ENCODE data around the gene GCGR. TPM values are rescaled to one million over a fixed set of nuclear protein-coding genes. Genes with fewer than 3 reads are reported as not detected.

The GCGR gene
- polyA plus RNA-seq, 1 donor from 2014 or later, result not detected

DNA sequence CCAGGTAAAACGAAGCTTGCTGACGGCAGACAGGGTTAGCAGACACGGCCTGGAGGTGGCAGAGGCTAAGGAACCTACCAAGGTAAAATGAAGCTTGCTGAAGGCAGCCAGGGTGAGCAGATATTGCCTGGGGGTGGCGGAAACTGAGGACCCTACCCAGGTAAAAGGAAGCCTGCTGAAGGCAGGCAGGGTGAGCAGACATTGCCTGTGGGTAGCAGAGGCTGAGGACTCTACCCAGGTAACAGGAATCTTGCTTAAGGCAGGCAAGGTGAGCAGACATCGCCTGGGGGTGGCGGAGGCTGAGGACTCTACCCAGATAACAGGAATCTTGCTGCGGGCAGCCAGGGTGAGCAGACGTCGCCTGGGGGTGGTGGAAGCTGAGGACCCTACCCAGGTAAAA lies 2.6 kb upstream of the GCGR start:
- H3K4me2 ChIP-seq (ENCODE audit: low read length), result no peak overlapping the region
- H3K9me3 ChIP-seq (ENCODE audit: low read length), result peaks cover 6% of the 10 kb centered on the region
- no peak overlapping the region for H3K9ac ChIP-seq (ENCODE audit: low read length)
- H2AFZ ChIP-seq (ENCODE audit: low read depth, low read length), result no peak overlapping the region
- no peaks in the 10 kb centered on the region for H3K9me2 ChIP-seq (ENCODE audit: insufficient read depth, low read length)
- H3K4me3 ChIP-seq (ENCODE audit: low read length), result no peak overlapping the region
- no peaks in the 10 kb centered on the region for H3K36me3 ChIP-seq (ENCODE audit: insufficient read depth, low read length)
- TF ChIP-seq MXI1 (conservative IDR thresholded peaks at IDR 0.05; ENCODE audit: poor library complexity, severe bottlenecking) (no peak), EP300 (conservative IDR thresholded peaks at IDR 0.05; ENCODE audit: poor library complexity, severe bottlenecking) (no peak), SMC3 (conservative IDR thresholded peaks at IDR 0.05; ENCODE audit: poor library complexity) (no peak), RAD21 (conservative IDR thresholded peaks at IDR 0.05) (no peak), POLR2AphosphoS5 (IDR thresholded peaks at IDR 0.05) (no peak), TAF1 (IDR thresholded peaks at IDR 0.05; ENCODE audit: low read depth) (no peak), EZH2 (IDR thresholded peaks at IDR 0.05; ENCODE audit: borderline replicate concordance, insufficient read depth, low read length, poor library complexity, severe bottlenecking) (no peak)
- TF ChIP-seq, protein P1, sequence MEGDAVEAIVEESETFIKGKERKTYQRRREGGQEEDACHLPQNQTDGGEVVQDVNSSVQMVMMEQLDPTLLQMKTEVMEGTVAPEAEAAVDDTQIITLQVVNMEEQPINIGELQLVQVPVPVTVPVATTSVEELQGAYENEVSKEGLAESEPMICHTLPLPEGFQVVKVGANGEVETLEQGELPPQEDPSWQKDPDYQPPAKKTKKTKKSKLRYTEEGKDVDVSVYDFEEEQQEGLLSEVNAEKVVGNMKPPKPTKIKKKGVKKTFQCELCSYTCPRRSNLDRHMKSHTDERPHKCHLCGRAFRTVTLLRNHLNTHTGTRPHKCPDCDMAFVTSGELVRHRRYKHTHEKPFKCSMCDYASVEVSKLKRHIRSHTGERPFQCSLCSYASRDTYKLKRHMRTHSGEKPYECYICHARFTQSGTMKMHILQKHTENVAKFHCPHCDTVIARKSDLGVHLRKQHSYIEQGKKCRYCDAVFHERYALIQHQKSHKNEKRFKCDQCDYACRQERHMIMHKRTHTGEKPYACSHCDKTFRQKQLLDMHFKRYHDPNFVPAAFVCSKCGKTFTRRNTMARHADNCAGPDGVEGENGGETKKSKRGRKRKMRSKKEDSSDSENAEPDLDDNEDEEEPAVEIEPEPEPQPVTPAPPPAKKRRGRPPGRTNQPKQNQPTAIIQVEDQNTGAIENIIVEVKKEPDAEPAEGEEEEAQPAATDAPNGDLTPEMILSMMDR (IDR thresholded peaks at IDR 0.05; ENCODE audit: poor library complexity, severe bottlenecking), result no peak
- TF ChIP-seq, protein P2, sequence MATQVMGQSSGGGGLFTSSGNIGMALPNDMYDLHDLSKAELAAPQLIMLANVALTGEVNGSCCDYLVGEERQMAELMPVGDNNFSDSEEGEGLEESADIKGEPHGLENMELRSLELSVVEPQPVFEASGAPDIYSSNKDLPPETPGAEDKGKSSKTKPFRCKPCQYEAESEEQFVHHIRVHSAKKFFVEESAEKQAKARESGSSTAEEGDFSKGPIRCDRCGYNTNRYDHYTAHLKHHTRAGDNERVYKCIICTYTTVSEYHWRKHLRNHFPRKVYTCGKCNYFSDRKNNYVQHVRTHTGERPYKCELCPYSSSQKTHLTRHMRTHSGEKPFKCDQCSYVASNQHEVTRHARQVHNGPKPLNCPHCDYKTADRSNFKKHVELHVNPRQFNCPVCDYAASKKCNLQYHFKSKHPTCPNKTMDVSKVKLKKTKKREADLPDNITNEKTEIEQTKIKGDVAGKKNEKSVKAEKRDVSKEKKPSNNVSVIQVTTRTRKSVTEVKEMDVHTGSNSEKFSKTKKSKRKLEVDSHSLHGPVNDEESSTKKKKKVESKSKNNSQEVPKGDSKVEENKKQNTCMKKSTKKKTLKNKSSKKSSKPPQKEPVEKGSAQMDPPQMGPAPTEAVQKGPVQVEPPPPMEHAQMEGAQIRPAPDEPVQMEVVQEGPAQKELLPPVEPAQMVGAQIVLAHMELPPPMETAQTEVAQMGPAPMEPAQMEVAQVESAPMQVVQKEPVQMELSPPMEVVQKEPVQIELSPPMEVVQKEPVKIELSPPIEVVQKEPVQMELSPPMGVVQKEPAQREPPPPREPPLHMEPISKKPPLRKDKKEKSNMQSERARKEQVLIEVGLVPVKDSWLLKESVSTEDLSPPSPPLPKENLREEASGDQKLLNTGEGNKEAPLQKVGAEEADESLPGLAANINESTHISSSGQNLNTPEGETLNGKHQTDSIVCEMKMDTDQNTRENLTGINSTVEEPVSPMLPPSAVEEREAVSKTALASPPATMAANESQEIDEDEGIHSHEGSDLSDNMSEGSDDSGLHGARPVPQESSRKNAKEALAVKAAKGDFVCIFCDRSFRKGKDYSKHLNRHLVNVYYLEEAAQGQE (IDR thresholded peaks at IDR 0.05; ENCODE audit: borderline replicate concordance), result no peak
- H3F3A ChIP-seq (ENCODE audit: insufficient read depth, low read length, poor library complexity, severe bottlenecking), result no peaks in the 10 kb centered on the region
- H4K20me1 ChIP-seq (ENCODE audit: insufficient read depth), result no peaks in the 10 kb centered on the region
- H3K79me2 ChIP-seq (replicated peaks; ENCODE audit: insufficient read depth, low read length), result no peaks in the 10 kb centered on the region
- peaks cover 54% of the 10 kb centered on the region for H3K27me3 ChIP-seq (ENCODE audit: insufficient read depth, low read depth, low read length)
- H3K27ac ChIP-seq (ENCODE audit: low read length), result no peak overlapping the region

DNA sequence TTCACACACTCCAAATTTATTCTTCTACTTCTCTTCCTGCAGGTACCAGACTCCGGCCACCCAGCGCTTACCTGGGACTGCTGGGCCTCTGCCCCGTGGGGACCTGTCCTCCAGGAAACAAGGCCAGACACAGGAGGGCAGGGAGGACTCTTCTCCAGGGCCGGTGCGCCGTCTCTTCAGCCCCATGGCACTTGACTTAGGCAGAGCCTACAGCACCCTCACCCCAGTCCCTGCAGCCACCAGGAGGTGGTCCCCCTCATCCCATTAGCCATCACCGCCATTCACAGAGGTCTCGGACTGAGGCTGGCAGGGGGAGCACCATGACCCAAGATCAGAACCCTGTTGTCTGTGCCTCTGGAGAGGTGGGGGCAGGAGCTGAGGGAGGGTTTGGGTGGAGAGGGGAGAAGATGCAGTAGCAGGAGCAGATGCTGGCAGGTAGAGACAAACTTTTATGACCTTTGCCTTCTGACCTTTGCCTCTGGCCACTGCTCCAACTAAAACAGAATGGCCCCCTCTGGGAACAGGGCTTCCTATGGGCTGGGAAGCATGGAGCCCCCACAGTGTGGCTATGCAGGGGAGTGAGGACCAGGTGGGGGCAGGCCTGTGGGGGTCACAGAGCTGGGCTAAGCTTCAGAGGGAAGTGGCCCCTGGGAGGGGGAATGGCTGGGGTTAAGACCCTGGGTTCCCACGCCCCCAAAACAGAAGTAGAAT lies 1.7 kb upstream of the GCGR start:
- H4K20me1 ChIP-seq (ENCODE audit: insufficient read depth), result no peaks in the 10 kb centered on the region
- no peaks in the 10 kb centered on the region for H3K36me3 ChIP-seq (ENCODE audit: insufficient read depth, low read length)
- peaks cover 6% of the 10 kb centered on the region for H3K9me3 ChIP-seq (ENCODE audit: low read length)
- H3K79me2 ChIP-seq (replicated peaks; ENCODE audit: insufficient read depth, low read length), result no peaks in the 10 kb centered on the region
- H3K9me2 ChIP-seq (ENCODE audit: insufficient read depth, low read length), result no peaks in the 10 kb centered on the region
- H3K4me2 ChIP-seq (ENCODE audit: low read length), result no peak overlapping the region
- no peaks in the 10 kb centered on the region for H3F3A ChIP-seq (ENCODE audit: insufficient read depth, low read length, poor library complexity, severe bottlenecking)
- no peak overlapping the region for H2AFZ ChIP-seq (ENCODE audit: low read depth, low read length)
- H3K4me3 ChIP-seq (ENCODE audit: low read length), result no peak overlapping the region
- no peak overlapping the region for H3K9ac ChIP-seq (ENCODE audit: low read length)
- no peak overlapping the region for H3K27ac ChIP-seq (ENCODE audit: low read length)
- H3K27me3 ChIP-seq (ENCODE audit: insufficient read depth, low read depth, low read length), result peaks cover 63% of the 10 kb centered on the region
- TF ChIP-seq, protein P2 (IDR thresholded peaks at IDR 0.05; ENCODE audit: borderline replicate concordance), result no peak
- no peak for TF ChIP-seq MXI1 (conservative IDR thresholded peaks at IDR 0.05; ENCODE audit: poor library complexity, severe bottlenecking)
- no peak for TF ChIP-seq TAF1 (IDR thresholded peaks at IDR 0.05; ENCODE audit: low read depth)
- no peak for TF ChIP-seq EP300 (conservative IDR thresholded peaks at IDR 0.05; ENCODE audit: poor library complexity, severe bottlenecking)
- no peak for TF ChIP-seq POLR2AphosphoS5 (IDR thresholded peaks at IDR 0.05)
